Prostate gland (tissue), 2 donors: ENCODE results near the gene THBS1.

Experiments used
- CTCF ChIP-seq, 4 experiments: fragments of 200-600 bp in 2 of 4; fragments of 450-650 bp in 2 of 4; sonication (generic) in 2 of 4; IDR thresholded peaks; 1 replicate in 3 of 4; 2 replicates in 1 of 4; pipeline ENCODE4 v1.5.1; 2016 to 2019; ENCODE audit warnings: antibody characterized with exemption in 4 of 4, mild to moderate bottlenecking in 2 of 4, moderate library complexity in 2 of 4
- POLR2AphosphoS5 ChIP-seq: sonication (generic); formaldehyde crosslinking; IDR thresholded peaks from one replicate; pipeline ENCODE4 v1.6.1; 2017; ENCODE audit warnings: antibody characterized with exemption

DNA sequence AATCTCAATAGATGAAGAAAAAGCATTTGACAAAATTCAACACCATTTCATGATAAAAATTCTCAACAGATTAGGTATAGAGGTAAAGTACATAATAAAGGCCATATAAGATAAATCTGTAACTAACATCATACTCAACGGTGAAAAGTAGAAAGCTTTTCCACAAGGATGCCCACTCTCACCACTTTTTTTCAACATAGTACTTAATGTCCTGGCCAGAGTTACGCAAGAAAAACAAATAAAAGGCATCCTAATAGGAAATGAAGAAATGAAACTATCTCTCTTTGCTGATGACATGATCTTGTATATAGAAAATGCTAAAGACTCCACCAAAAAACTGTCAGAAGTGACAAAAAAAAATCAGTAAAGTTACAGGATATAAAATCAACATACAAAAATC, 33.0 kb downstream of the THBS1 start:
- TF ChIP-seq CTCF (IDR thresholded peaks at IDR 0.05) (no peak), POLR2AphosphoS5 (no peak)
